ENCODE results near the gene ESR1. TPM values are rescaled to one million over a fixed set of nuclear protein-coding genes. Genes with fewer than 3 reads are reported as not detected.

ESR1 gene
- total RNA-seq, 4 donors from 2014 or later: 0.83 to 1.8 (median 1.3) TPM

DNA sequence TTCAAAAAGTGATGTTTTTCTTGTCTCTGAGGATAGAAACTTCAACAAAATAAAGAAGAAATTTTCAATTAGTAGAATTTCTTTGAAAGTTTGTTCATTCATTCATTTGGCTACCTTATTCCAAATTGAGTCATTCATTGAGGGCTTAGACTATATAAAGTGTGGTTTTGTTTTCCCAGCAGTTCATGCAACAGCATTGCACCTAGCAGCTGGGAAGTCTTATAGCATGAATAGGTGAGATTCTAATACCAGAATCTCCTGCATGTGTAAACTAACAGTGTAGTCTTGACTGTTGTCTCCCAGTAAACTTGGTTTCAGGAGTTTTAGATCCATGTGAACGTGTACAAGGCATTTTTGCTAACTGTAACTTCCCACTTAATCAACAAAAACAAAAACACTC is 7.1 kb downstream of the ESR1 start:
- Histone ChIP-seq H3K27me3 (peaks cover 0 to 20% (median under 1%) of the 10 kb centered on the region in 4 donors), H3K4me3 (no peak overlapping the region), H3K9me3 (no peaks in the 10 kb centered on the region), H3K36me3 (no peaks in the 10 kb centered on the region), H3K4me1 (no peaks in the 10 kb centered on the region), H3K27ac (replicated peaks in 1 of 4) (no peak overlapping the region)
- intact Hi-C loops (cut with DNase I): no loop called here
- no peak for DNase-seq (ENCODE audit: extremely low spot score)
- TF ChIP-seq EP300 (IDR thresholded peaks at IDR 0.05) (no peak), POLR2AphosphoS5 (IDR thresholded peaks at IDR 0.05) (no peak), POLR2A (IDR thresholded peaks at IDR 0.05; ENCODE audit: low read depth) (no peak)
- TF ChIP-seq, protein P1, sequence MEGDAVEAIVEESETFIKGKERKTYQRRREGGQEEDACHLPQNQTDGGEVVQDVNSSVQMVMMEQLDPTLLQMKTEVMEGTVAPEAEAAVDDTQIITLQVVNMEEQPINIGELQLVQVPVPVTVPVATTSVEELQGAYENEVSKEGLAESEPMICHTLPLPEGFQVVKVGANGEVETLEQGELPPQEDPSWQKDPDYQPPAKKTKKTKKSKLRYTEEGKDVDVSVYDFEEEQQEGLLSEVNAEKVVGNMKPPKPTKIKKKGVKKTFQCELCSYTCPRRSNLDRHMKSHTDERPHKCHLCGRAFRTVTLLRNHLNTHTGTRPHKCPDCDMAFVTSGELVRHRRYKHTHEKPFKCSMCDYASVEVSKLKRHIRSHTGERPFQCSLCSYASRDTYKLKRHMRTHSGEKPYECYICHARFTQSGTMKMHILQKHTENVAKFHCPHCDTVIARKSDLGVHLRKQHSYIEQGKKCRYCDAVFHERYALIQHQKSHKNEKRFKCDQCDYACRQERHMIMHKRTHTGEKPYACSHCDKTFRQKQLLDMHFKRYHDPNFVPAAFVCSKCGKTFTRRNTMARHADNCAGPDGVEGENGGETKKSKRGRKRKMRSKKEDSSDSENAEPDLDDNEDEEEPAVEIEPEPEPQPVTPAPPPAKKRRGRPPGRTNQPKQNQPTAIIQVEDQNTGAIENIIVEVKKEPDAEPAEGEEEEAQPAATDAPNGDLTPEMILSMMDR (IDR thresholded peaks at IDR 0.05): no peak
- 27% methylated on average over 1 of the region's 1 CpG for WGBS

DNA sequence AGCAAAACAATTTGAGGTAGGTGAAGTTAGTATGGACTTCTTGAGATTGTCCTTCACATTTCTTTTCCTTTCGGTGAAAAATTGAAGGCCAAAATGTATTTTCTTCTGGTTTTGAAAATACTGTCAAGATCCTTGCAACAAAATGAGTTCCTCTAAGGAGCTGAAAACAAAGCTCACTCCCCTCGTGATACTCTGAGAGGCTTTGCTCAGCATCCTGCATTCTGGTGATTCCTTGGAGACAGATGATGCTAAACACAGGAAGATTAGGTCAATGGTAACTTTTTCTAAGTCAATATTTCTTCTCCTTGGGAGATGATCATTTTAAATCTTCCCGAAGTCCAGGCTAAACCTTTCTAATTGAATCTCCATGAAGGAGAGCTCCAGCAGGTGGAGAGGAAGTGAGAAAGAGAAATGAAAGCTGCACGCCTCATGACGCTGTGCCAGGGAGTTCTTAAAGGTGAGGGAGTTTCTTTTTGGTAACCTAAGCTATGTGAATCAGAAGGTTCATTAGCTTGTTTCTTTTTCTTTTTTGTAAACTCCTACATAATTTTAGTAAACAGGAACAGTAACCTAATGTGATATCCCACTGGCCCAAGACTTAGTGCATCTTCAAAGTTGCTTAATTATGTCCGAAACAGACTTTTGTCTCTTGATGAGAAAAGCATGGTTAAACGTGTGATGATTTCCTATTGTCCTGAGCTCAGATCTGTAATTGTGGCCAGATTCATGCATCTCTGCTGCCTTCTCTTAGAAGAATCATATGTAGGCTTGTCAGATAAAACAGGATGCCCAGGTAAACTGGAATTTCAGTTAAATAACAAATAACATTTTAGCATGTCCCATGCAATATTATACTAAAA is 15.0 kb downstream of the ESR1 start:
- no peaks in the 10 kb centered on the region for H3K4me1 ChIP-seq
- no peaks in the 10 kb centered on the region for H3K36me3 ChIP-seq
- intact Hi-C loops (cut with DNase I): no loop called here
- TF ChIP-seq, protein P1 (IDR thresholded peaks at IDR 0.05): no peak
- no peak for TF ChIP-seq POLR2A (IDR thresholded peaks at IDR 0.05; ENCODE audit: low read depth)
- TF ChIP-seq POLR2AphosphoS5 (IDR thresholded peaks at IDR 0.05): no peak
- no peak for TF ChIP-seq EP300 (IDR thresholded peaks at IDR 0.05)
- 64% methylated on average over 7 of the region's 7 CpGs for WGBS
- H3K4me3 ChIP-seq: no peak overlapping the region
- H3K27ac ChIP-seq (replicated peaks in 1 of 4): no peak overlapping the region
- DNase-seq (ENCODE audit: extremely low spot score): no peak
- peaks cover 0 to 8% (median 0%) of the 10 kb centered on the region in 4 donors for H3K27me3 ChIP-seq
- no peaks in the 10 kb centered on the region for H3K9me3 ChIP-seq

DNA sequence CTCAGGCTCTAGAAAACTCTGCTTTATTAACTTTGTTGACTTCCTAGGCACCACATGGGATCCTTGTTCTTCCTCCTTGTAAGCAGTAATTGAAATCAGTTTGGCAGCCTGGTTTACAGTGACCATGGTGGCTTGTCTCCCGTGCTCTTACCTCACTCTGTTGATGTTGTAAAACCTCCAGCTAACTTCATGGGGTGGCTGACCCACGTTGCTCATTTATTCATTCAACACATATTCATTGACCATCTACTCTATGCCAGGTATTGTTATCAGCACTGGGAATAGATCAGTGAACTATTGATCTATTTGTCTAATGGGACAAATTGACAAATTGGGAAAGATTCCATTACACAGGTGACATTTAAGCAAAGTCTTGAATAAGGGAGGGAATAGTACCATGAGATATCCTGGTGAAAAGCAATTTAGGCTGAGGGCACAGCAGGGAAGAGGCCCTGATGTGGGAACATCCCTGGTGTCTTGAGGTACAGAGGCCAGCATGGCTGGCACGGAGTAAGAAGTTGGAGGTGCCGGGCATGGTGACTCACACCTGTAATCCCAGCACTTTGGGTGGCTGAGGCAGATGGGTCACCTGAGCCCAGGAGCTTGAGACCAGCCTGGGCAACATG is 19.1 kb downstream of the ESR1 start:
- Histone ChIP-seq H3K36me3 (no peaks in the 10 kb centered on the region), H3K9me3 (no peaks in the 10 kb centered on the region), H3K27me3 (no peaks in the 10 kb centered on the region), H3K4me3 (no peak overlapping the region), H3K27ac (replicated peaks in 1 of 4) (no peak overlapping the region), H3K4me1 (no peaks in the 10 kb centered on the region)
- WGBS: 84% methylated on average over 4 of the region's 4 CpGs
- no peak for DNase-seq (ENCODE audit: extremely low spot score)
- intact Hi-C loops (cut with DNase I): no loop called here
- TF ChIP-seq EP300 (IDR thresholded peaks at IDR 0.05) (no peak), POLR2A (IDR thresholded peaks at IDR 0.05; ENCODE audit: low read depth) (no peak), POLR2AphosphoS5 (IDR thresholded peaks at IDR 0.05) (no peak)
- TF ChIP-seq, protein P1 (IDR thresholded peaks at IDR 0.05): no peak

DNA sequence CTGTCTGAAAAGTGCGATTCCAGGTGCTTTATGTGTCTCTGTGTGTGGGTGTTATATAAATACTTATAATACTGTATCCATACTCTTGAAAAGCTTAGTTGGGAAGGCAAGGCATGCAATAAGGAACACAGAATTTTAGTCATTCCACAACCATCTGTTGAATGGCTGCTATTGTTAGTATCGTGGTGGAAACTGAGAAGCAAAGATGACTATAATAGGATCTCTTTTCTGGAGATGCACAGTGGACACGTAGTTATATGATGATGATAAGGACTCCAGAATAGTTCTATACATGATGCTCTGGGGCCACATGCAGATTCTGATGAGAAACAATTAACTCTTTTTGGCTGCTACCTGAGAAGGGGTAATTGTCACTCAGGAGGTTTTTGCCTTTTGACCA is 25.2 kb downstream of the ESR1 start:
- WGBS: 81% methylated on average over 3 of the region's 3 CpGs
- DNase-seq (ENCODE audit: extremely low spot score): peak; percentile 4
- Histone ChIP-seq H3K9me3 (no peaks in the 10 kb centered on the region), H3K4me3 (no peak overlapping the region), H3K36me3 (no peaks in the 10 kb centered on the region), H3K27ac (replicated peaks in 1 of 4) (no peak overlapping the region), H3K27me3 (no peaks in the 10 kb centered on the region), H3K4me1 (no peaks in the 10 kb centered on the region)
- TF ChIP-seq, protein P1 (IDR thresholded peaks at IDR 0.05): no peak
- TF ChIP-seq EP300 (IDR thresholded peaks at IDR 0.05) (no peak), POLR2AphosphoS5 (IDR thresholded peaks at IDR 0.05) (no peak), POLR2A (IDR thresholded peaks at IDR 0.05; ENCODE audit: low read depth) (no peak)
- intact Hi-C loops (cut with DNase I): no loop called here

Data from esophagus muscularis mucosa (tissue), 4 donors.